K562 (cell line): ENCODE results near the gene TJP2. TPM values are rescaled to one million over a fixed set of nuclear protein-coding genes. Genes with fewer than 3 reads are reported as not detected.
A peak's percentile ranks its signal among the peaks of the same experiment; 100 is the strongest.

Experiments used
- ATAC-seq: fragments of 200-7000 bp; cut with Tn5 transposase; 3 replicates; pipeline ENCODE4 v1.9.1; 2020; ENCODE audit warnings: moderate library complexity
- BruUV-seq: library from RNA; stranded (reverse); fragments of 400-500 nt; replicated peaks from 2 replicates; lab custom pipeline; 2021; lab: Mats Ljungman, UMichigan
- CTCF ChIA-PET: fragments of 300-600 bp; formaldehyde crosslinking; extraction: SDS; loops from one replicate; lab custom pipeline; 2021; ENCODE audit warnings: low intra/inter-chr PET ratio; lab: Yijun Ruan, JAX
- POLR2A ChIA-PET: fragments of 300-600, 350-650 bp; sonication (Branson Sonifier 250); formaldehyde crosslinking; extraction: SDS; loops from one replicate; lab custom pipeline; 2021; ENCODE audit warnings: antibody characterized with exemption, inconsistent platforms; lab: Yijun Ruan, JAX
- DNase-seq, 4 experiments: peaks; one replicate each; pipeline versions ENCODE4 v3.0.0 to v3.0.0-alpha.2; 2011 to 2018; ENCODE audit warnings: low spot score in 3 of 4, mixed read lengths in 3 of 4; ENCODE audit errors: extremely low read depth in 1 of 4
- FAIRE-seq: peaks from 2 replicates; lab custom pipeline; 2011; peaks lifted over from hg19 to GRCh38; lab: Jason Lieb, UNC
- H2AFZ ChIP-seq: 2 replicates; pipeline ENCODE4 v1.6.0; 2011; ENCODE audit warnings: low read depth, low read length, control low read depth, inconsistent platforms
- H3K27ac ChIP-seq: fragments of 200-600 bp; 3 replicates; pipeline ENCODE4 v1.8.0; 2011; ENCODE audit warnings: low read depth, mild to moderate bottlenecking, control low read depth, inconsistent platforms, low read length, moderate library complexity, mixed read lengths; ENCODE audit errors: extremely low read depth
- H3K27me3 ChIP-seq, 2 experiments: fragments of 300-600 bp in 1 of 2; 2 replicates in 1 of 2; 3 replicates in 1 of 2; pipeline versions ENCODE4 v1.6.0 to v1.8.0; 2011; ENCODE audit warnings: inconsistent platforms in 2 of 2, low read length in 2 of 2, mild to moderate bottlenecking in 1 of 2, mixed read lengths in 1 of 2, moderate library complexity in 1 of 2; ENCODE audit not compliant: control insufficient read depth in 2 of 2, insufficient read depth in 2 of 2
- H3K36me3 ChIP-seq: fragments of 300-600 bp; 3 replicates; pipeline ENCODE4 v1.8.0; 2011; ENCODE audit warnings: mild to moderate bottlenecking, low read length, inconsistent platforms; ENCODE audit not compliant: control insufficient read depth, insufficient read depth
- H3K4me1 ChIP-seq, 2 experiments: fragments of 200-600 bp in 1 of 2; replicated peaks in 1 of 2; 2 replicates in 1 of 2; 3 replicates in 1 of 2; pipeline versions ENCODE4 v1.5.1 to v1.8.0; 2011; ENCODE audit warnings: inconsistent platforms in 2 of 2, low read length in 2 of 2, mild to moderate bottlenecking in 1 of 2, mixed read lengths in 1 of 2, moderate library complexity in 1 of 2; ENCODE audit not compliant: control insufficient read depth in 2 of 2, insufficient read depth in 2 of 2
- H3K4me2 ChIP-seq: 2 replicates; pipeline ENCODE4 v1.6.1; 2011; ENCODE audit warnings: low read length, control low read depth, inconsistent platforms, mixed read lengths; ENCODE audit not compliant: insufficient read depth
- H3K4me3 ChIP-seq: fragments of 200-600 bp; sonication (generic), shearing (Covaris generic); 2 replicates; pipeline ENCODE4 v1.5.1; 2016; ENCODE audit warnings: control low read depth, inconsistent platforms
- H3K79me2 ChIP-seq: fragments of 200-600 bp; 3 replicates; pipeline ENCODE4 v1.8.0; 2011; ENCODE audit warnings: low read length, inconsistent platforms; ENCODE audit not compliant: control insufficient read depth, insufficient read depth
- H3K9ac ChIP-seq, 2 experiments: 2 replicates each; pipeline versions ENCODE4 v1.6.0 to v1.6.1; 2011; ENCODE audit warnings: low read depth in 2 of 2, low read length in 2 of 2, control low read depth in 1 of 2, inconsistent platforms in 1 of 2, mild to moderate bottlenecking in 1 of 2, mixed read lengths in 1 of 2; ENCODE audit not compliant: insufficient read depth in 1 of 2
- H3K9me1 ChIP-seq: one replicate; pipeline ENCODE4 v1.6.0; 2011; ENCODE audit warnings: inconsistent platforms, mild to moderate bottlenecking, low read length, moderate library complexity; ENCODE audit not compliant: control insufficient read depth, insufficient read depth
- H3K9me3 ChIP-seq: replicated peaks from 2 replicates; pipeline ENCODE4 v1.5.1; 2011; ENCODE audit warnings: low read depth, low read length, inconsistent platforms; ENCODE audit not compliant: control insufficient read depth, insufficient read depth
- H4K20me1 ChIP-seq: replicated peaks from 2 replicates; pipeline ENCODE4 v1.6.1; 2011; ENCODE audit warnings: low read length, inconsistent platforms, mixed read lengths; ENCODE audit not compliant: control insufficient read depth, insufficient read depth
- C11orf30 ChIP-seq: fragments of 450-650 bp; IDR thresholded peaks from 2 replicates; pipeline ENCODE4 v1.6.1; 2016; ENCODE audit warnings: low read depth, mild to moderate bottlenecking
- CBX3 ChIP-seq, 2 experiments: IDR thresholded peaks; 1 replicate in 1 of 2; 2 replicates in 1 of 2; pipeline ENCODE4 v1.6.1; 2012; ENCODE audit warnings: inconsistent platforms in 2 of 2, low read length in 2 of 2, borderline replicate concordance in 1 of 2, control low read depth in 1 of 2
- CC2D1A ChIP-seq: fragments of 450-650 bp; IDR thresholded peaks from 2 replicates; pipeline ENCODE4 v1.6.1; 2017; ENCODE audit warnings: mild to moderate bottlenecking
- ELF2 ChIP-seq: fragments of 250-450 bp; sonication (Bioruptor Pico); IDR thresholded peaks from 2 replicates; pipeline ENCODE4 v1.5.0; 2021; ENCODE audit warnings: mild to moderate bottlenecking
- HBP1 ChIP-seq: fragments of 450-650 bp; formaldehyde crosslinking; IDR thresholded peaks from 2 replicates; pipeline ENCODE4 v1.4.0; 2022; ENCODE audit warnings: missing genetic modification characterization
- HES1 ChIP-seq: fragments of 450-650 bp; IDR thresholded peaks from 2 replicates; pipeline ENCODE4 v1.6.1; 2016; ENCODE audit warnings: low read depth, mild to moderate bottlenecking, moderate library complexity
- ILF3 ChIP-seq: fragments of 450-650 bp; IDR thresholded peaks from 2 replicates; pipeline ENCODE4 v1.6.1; 2018; ENCODE audit warnings: antibody characterized with exemption, mild to moderate bottlenecking, moderate library complexity, borderline replicate concordance
- MAFF ChIP-seq: IDR thresholded peaks from 2 replicates; pipeline ENCODE4 v1.6.1; 2012; ENCODE audit warnings: low read length, improper control_type of control experiment
- MAFG ChIP-seq: fragments of 450-650 bp; conservative IDR thresholded peaks from 2 replicates; pipeline ENCODE4 v1.6.1; 2016; ENCODE audit warnings: missing genetic modification characterization, missing compliant biosample characterization
- NFIC ChIP-seq: fragments of 450-650 bp; IDR thresholded peaks from 2 replicates; pipeline ENCODE4 v1.6.1; 2017; ENCODE audit warnings: mild to moderate bottlenecking, inconsistent platforms
- ZNF24 ChIP-seq: fragments of 450-650 bp; IDR thresholded peaks from 2 replicates; pipeline ENCODE4 v1.6.1; 2016
- ZNF316 ChIP-seq: fragments of 450-650 bp; IDR thresholded peaks from 2 replicates; pipeline ENCODE4 v1.6.1; 2016
- WGBS: fragments of 100-300 bp; shearing (Covaris generic); methylation state at CpG from one replicate; pipeline ENCODE4 v1.1.6; 2016; ENCODE audit warnings: low coverage, mixed read lengths; ENCODE audit not compliant: insufficient coverage; ENCODE audit errors: missing lambda C conversion rate; 5-methylcytosine and 5-hydroxymethylcytosine counted together
- in situ Hi-C: fragments of 300-500 bp; cut with MboI; formaldehyde crosslinking; loops from 4 replicates; pipeline ENCODE4 v1.15.0; 2018; ENCODE audit warnings: inconsistent platforms, mixed read lengths
- intact Hi-C: fragments of 100-400 bp; cut with micrococcal nuclease; formaldehyde crosslinking; loops from 2 replicates; pipeline ENCODE4 v1.14.2; 2022
- polyA plus RNA-seq, 8 experiments: library from polyadenylated mRNA; depleted of rRNA in 4 of 8; stranded (reverse) in 5 of 8; unstranded in 3 of 8; fragments of >200 nt; fragmentation: Nextera tagmentation in 2 of 8; fragmentation: Illumina TruSeq in 1 of 8; extraction: Ambion mirVana in 2 of 8; extraction: Trizol in 1 of 8; gene quantifications; 2 replicates each; pipeline versions ENCODE4 v1.2.1 to v1.2.3, GENCODE V29; 2011 to 2014; ENCODE audit warnings: inconsistent platforms in 1 of 8, missing spikeins in 1 of 8
- total RNA-seq, 7 experiments: library from RNA; depleted of rRNA in 6 of 7; stranded (reverse); fragments of >200 nt in 6 of 7; fragmentation: Illumina TruSeq in 2 of 7; extraction: Trizol in 2 of 7; gene quantifications; 2 replicates each; pipeline versions ENCODE4 v1.2.1 to v1.2.3, GENCODE V29; 2011 to 2021; ENCODE audit warnings: low replicate concordance in 1 of 7

The TJP2 gene
- total and polyA plus RNA-seq, 9 of the 15 experiments (the other 6 are each of a cell fraction or from before 2014, with no cell fraction given), result 4.0 to 24.1 (median 16.8) TPM

GRCh38 chr9:69295872-69296552 is 121.9 kb downstream of the TJP2 start:
- FAIRE-seq (no peak), ATAC-seq (no peak), DNase-seq (no peak)
- Histone ChIP-seq H3K79me2 (no peaks in the 10 kb centered on the region), H3K9me1 (no peaks in the 10 kb centered on the region), H3K9ac (no peak overlapping the region), H3K9me3 (no peaks in the 10 kb centered on the region), H2AFZ (no peak overlapping the region), H3K27me3 (peaks cover 4 to 5% of the 10 kb centered on the region in 2 experiments; a peak in 1 of 5 replicates), H3K36me3 (no peaks in the 10 kb centered on the region), H3K27ac (no peak overlapping the region), H3K4me1 (no peaks in the 10 kb centered on the region), H3K4me2 (no peak overlapping the region), H4K20me1 (no peaks in the 10 kb centered on the region), H3K4me3 (no peak overlapping the region)
- ChIA-PET CTCF (no interaction called here), POLR2A (interaction anchor here (0.5 to 0.9 kb wide), 3 partner anchors 8 to 97 kb away, joined by 3 to 4 read pairs (median 4); no protein-coding TSS in a partner anchor)
- intact Hi-C loops (no loop called here), in situ Hi-C loops (no loop called here)
- TF ChIP-seq ILF3 (no peak), NFIC (0 out of 2 replicates have a peak, but pooled peaks have one; percentile 10)
- no TSS peak for BruUV-seq
- 1% methylated on average over 9 of the region's 9 CpGs for WGBS

- DNase-seq (no peak), FAIRE-seq (no peak), ATAC-seq (no peak)
- TF ChIP-seq C11orf30 (peak; percentile 43; the same call in 1 of the 2 replicates), MAFF (peak; percentile 32; the same call in 1 of the 2 replicates), ZNF24 (no peak), HBP1 (CRISPR knock-in tag) (no peak), MAFG (peak; percentile 42), CBX3 (IDR thresholded peaks at IDR 0.05; ENCODE audit: borderline replicate concordance in 1 of 2, low read length in 2 of 2) (no peak), ELF2 (CRISPR knock-in tag) (no peak), ZNF316 (peak; percentile 70), CC2D1A (no peak), HES1 (no peak)
- H3K4me3 ChIP-seq, result no peak overlapping the region
- H3K79me2 ChIP-seq, result no peaks in the 10 kb centered on the region
- CTCF ChIA-PET, result no interaction called here
- no peak overlapping the region for H3K9ac ChIP-seq
- H4K20me1 ChIP-seq, result no peaks in the 10 kb centered on the region
- peaks cover 4 to 5% of the 10 kb centered on the region in 2 experiments; a peak in 1 of 5 replicates for H3K27me3 ChIP-seq
- H3K9me3 ChIP-seq, result no peaks in the 10 kb centered on the region
- in situ Hi-C loops (no loop called here), intact Hi-C loops (no loop called here)
- H3K4me2 ChIP-seq, result no peak overlapping the region
- no peak overlapping the region for H3K27ac ChIP-seq
- 0% methylated on average over 7 of the region's 11 CpGs for WGBS
- no peak overlapping the region for H2AFZ ChIP-seq
- no TSS peak for BruUV-seq
- H3K36me3 ChIP-seq, result no peaks in the 10 kb centered on the region
- H3K4me1 ChIP-seq, result no peaks in the 10 kb centered on the region
- POLR2A ChIA-PET, result no interaction called here
- no peaks in the 10 kb centered on the region for H3K9me1 ChIP-seq
These were observed 123.4 kb downstream of the TJP2 start for GRCh38 chr9:69297300-69297980.
